GM20000 (cell line): ENCODE data around the gene MLLT10.
"Not testable (repeated sequence)": the region's sequence is repeated elsewhere in the genome, so short reads cannot be mapped to it uniquely, and the experiment has no call there.

Source experiments
- DNase-seq: peaks from one replicate; pipeline ENCODE4 v3.0.0; 2012; ENCODE audit warnings: low spot score
- CTCF ChIP-seq: IDR thresholded peaks from 2 replicates; pipeline ENCODE4 v1.5.1; 2012; ENCODE audit warnings: mild to moderate bottlenecking, control low read depth; ENCODE audit errors: extremely low read depth, missing control alignments

MLLT10 gene

GRCh38 chr10:21547246-21547645, 13.2 kb downstream of the MLLT10 start:
- no peak for DNase-seq
- TF ChIP-seq CTCF, result no peak

GRCh38 chr10:21552638-21553037, 18.6 kb downstream of the MLLT10 start:
- DNase-seq, result no peak
- no peak for TF ChIP-seq CTCF

GRCh38 chr10:21556527-21556926, 22.5 kb downstream of the MLLT10 start:
- no peak for TF ChIP-seq CTCF
- no peak for DNase-seq

GRCh38 chr10:21558984-21559383, 25.0 kb downstream of the MLLT10 start:
- not testable (repeated sequence) for DNase-seq

GRCh38 chr10:21570761-21571521, 36.9 kb downstream of the MLLT10 start:
- DNase-seq, result no peak
- TF ChIP-seq CTCF, result no peak

- no peak for TF ChIP-seq CTCF
- DNase-seq, result no peak
Observed at GRCh38 chr10:21572578-21572977, 38.5 kb downstream of the MLLT10 start.

- not testable (repeated sequence) for DNase-seq
Observed at GRCh38 chr10:21574514-21574913, 40.5 kb downstream of the MLLT10 start.

GRCh38 chr10:21579291-21579690, 45.3 kb downstream of the MLLT10 start:
- TF ChIP-seq CTCF, result no peak
- DNase-seq, result no peak

GRCh38 chr10:21581421-21581834, 47.4 kb downstream of the MLLT10 start:
- not testable (repeated sequence) for DNase-seq
